Measurements from ENCODE around the gene KCNK15.

DNA sequence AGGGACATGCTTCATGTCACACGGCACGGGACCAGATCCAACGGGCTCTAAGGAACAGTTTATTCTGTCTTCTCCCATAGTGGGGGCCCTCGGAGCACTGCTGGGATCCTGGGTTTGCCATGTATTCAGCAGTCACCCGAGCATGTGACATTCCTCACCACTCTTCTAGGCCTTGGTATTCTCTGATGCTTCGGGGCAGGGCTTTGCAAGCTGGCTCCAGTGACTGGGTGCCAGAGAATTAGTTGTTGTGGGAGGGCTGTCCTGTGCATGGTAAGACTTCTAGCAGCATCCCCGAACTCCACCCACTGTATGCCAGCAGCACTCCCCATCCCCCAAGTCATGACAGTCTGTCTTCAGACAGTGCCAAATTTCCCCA, 25.1 kb upstream of the KCNK15 start:
- TF ChIP-seq, protein P1, sequence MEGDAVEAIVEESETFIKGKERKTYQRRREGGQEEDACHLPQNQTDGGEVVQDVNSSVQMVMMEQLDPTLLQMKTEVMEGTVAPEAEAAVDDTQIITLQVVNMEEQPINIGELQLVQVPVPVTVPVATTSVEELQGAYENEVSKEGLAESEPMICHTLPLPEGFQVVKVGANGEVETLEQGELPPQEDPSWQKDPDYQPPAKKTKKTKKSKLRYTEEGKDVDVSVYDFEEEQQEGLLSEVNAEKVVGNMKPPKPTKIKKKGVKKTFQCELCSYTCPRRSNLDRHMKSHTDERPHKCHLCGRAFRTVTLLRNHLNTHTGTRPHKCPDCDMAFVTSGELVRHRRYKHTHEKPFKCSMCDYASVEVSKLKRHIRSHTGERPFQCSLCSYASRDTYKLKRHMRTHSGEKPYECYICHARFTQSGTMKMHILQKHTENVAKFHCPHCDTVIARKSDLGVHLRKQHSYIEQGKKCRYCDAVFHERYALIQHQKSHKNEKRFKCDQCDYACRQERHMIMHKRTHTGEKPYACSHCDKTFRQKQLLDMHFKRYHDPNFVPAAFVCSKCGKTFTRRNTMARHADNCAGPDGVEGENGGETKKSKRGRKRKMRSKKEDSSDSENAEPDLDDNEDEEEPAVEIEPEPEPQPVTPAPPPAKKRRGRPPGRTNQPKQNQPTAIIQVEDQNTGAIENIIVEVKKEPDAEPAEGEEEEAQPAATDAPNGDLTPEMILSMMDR (IDR thresholded peaks at IDR 0.05) = no peak
- TF ChIP-seq POLR2A (IDR thresholded peaks at IDR 0.05) = no peak
